Measurements from ENCODE around the gene RCC2.

The RCC2 gene

GRCh38 chr1:17361687-17362086 lies 77.8 kb downstream of the RCC2 start:
- no peak overlapping the region for H3K4me3 ChIP-seq (replicated peaks; ENCODE audit: low read depth, low read length)
- no peak for DNase-seq (ENCODE audit: extremely low read depth, low read depth)
- TF ChIP-seq CTCF (IDR thresholded peaks at IDR 0.05; ENCODE audit: low read depth, low read length, missing control alignments): no peak

- TF ChIP-seq CTCF (IDR thresholded peaks at IDR 0.05; ENCODE audit: low read depth, low read length, missing control alignments): no peak
- no peak for DNase-seq (ENCODE audit: extremely low read depth, low read depth)
- H3K4me3 ChIP-seq (replicated peaks; ENCODE audit: low read depth, low read length): no peak overlapping the region
Observed at GRCh38 chr1:17360272-17360956, 79.1 kb downstream of the RCC2 start.

- no peak for TF ChIP-seq CTCF (IDR thresholded peaks at IDR 0.05; ENCODE audit: low read depth, low read length, missing control alignments)
- no peak for DNase-seq (ENCODE audit: extremely low read depth, low read depth)
- H3K4me3 ChIP-seq (replicated peaks; ENCODE audit: low read depth, low read length): no peak overlapping the region
Observed at GRCh38 chr1:17359808-17360207, 79.7 kb downstream of the RCC2 start.

GRCh38 chr1:17359031-17359430 lies 80.4 kb downstream of the RCC2 start:
- TF ChIP-seq CTCF (IDR thresholded peaks at IDR 0.05; ENCODE audit: low read depth, low read length, missing control alignments): no peak
- no peak overlapping the region for H3K4me3 ChIP-seq (replicated peaks; ENCODE audit: low read depth, low read length)
- DNase-seq (ENCODE audit: extremely low read depth, low read depth): no peak

- H3K4me3 ChIP-seq (replicated peaks; ENCODE audit: low read depth, low read length): no peak overlapping the region
- no peak for TF ChIP-seq CTCF (IDR thresholded peaks at IDR 0.05; ENCODE audit: low read depth, low read length, missing control alignments)
- DNase-seq (ENCODE audit: extremely low read depth, low read depth): no peak
Observed at GRCh38 chr1:17358557-17358956, 80.9 kb downstream of the RCC2 start.

Data from HFF-Myc (cell line).